Measurements from ENCODE around the gene FRMPD1.

Gene FRMPD1

DNA sequence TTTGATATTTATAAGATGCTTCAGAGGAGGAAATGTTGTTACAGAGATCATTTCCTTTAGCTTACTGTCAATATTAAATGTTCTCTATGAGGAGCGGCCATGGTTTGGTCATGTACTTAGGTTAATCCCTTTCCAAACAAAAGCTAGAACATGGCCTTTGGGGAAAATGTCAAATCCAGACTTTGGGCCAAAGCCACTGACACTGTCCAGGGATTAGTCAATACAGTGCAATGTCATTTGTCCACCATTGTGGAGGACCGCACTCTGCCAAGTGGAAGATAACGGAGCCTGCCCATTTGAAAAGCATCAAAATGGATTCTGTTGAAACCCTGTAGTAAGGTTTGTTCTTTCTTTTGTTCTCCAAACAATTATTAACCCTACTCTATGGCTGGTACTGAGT is 50.1 kb downstream of the FRMPD1 start:
- DNase-seq (ENCODE audit: low read depth), result no peak
- no peak overlapping the region for H3K4me3 ChIP-seq (ENCODE audit: low read depth, low read length)
- in situ Hi-C loops (cut with HindIII; ENCODE audit: low sequenced_read_pairs), result no loop called here
- TF ChIP-seq, protein P1, sequence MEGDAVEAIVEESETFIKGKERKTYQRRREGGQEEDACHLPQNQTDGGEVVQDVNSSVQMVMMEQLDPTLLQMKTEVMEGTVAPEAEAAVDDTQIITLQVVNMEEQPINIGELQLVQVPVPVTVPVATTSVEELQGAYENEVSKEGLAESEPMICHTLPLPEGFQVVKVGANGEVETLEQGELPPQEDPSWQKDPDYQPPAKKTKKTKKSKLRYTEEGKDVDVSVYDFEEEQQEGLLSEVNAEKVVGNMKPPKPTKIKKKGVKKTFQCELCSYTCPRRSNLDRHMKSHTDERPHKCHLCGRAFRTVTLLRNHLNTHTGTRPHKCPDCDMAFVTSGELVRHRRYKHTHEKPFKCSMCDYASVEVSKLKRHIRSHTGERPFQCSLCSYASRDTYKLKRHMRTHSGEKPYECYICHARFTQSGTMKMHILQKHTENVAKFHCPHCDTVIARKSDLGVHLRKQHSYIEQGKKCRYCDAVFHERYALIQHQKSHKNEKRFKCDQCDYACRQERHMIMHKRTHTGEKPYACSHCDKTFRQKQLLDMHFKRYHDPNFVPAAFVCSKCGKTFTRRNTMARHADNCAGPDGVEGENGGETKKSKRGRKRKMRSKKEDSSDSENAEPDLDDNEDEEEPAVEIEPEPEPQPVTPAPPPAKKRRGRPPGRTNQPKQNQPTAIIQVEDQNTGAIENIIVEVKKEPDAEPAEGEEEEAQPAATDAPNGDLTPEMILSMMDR (IDR thresholded peaks at IDR 0.05; ENCODE audit: low read depth, low read length, missing control alignments), result no peak

DNA sequence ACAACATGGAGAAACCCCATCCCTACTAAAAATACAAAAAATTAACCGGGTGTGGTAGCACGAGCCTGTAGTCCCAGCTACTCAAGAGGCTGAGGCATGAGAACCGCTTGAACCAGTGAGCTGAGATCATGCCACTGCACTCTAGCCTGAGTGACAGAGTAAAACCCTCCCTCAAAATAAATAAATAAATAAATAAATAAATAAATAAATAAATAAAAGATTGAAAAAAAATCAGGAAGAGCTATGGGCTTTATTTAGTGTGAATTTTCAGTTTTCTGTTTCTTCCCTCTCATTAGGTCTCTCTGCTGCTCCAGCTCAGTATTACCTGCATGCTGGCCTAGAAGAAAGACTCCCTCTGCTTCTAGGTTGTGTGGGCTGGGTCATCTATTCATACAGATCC is 55.0 kb downstream of the FRMPD1 start:
- in situ Hi-C loops (cut with HindIII; ENCODE audit: low sequenced_read_pairs), result loop anchor here (5.0 kb wide), 1 partner anchor 83 kb away; no protein-coding TSS in a partner anchor
- no peak for DNase-seq (ENCODE audit: low read depth)
- TF ChIP-seq, protein P1 (IDR thresholded peaks at IDR 0.05; ENCODE audit: low read depth, low read length, missing control alignments), result no peak
- H3K4me3 ChIP-seq (ENCODE audit: low read depth, low read length), result no peak overlapping the region

DNA sequence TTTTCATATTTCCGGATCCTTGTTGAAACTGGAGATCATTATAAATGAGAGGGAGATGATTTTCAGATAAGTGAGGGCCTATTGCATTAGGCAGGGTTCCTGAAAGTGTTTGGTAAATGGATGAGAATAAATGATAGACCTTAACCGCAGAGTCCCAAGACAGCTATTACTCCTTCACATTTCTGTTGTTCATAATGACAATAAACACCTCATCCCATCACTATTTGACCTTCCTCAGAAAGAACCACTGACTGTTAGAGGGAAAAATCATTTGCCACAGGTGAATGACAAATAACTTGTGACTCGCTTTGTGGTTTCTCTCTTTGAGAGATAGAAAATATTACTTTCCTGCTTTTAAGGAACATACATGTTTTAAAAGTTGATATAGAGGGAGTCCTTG is 55.5 kb downstream of the FRMPD1 start:
- TF ChIP-seq, protein P1 (IDR thresholded peaks at IDR 0.05; ENCODE audit: low read depth, low read length, missing control alignments), result no peak
- H3K4me3 ChIP-seq (ENCODE audit: low read depth, low read length), result no peak overlapping the region
- in situ Hi-C loops (cut with HindIII; ENCODE audit: low sequenced_read_pairs), result loop anchor here (5.0 kb wide), 1 partner anchor 84 kb away; no protein-coding TSS in a partner anchor
- no peak for DNase-seq (ENCODE audit: low read depth)

DNA sequence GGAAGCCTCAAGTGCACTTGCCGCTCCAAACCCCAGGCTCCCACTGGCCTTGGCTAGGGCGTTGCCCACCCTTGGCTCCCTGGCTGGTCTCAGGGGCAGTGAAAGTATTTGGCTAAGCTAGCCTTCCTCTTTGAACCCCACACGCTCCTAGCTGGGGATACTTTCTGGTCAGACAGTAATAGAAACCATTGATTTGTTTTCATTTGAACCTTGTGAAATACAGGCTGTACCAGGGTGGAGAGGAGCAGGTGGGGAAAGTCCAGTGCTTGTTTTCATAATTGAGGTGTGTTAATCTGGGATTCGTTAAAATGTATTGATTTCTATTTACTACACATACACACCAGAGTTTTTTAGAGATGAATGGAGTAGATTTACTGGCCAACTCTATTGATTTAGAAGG is 57.0 kb downstream of the FRMPD1 start:
- in situ Hi-C loops (cut with HindIII; ENCODE audit: low sequenced_read_pairs), result loop anchor here (5.0 kb wide), 1 partner anchor 85 kb away; no protein-coding TSS in a partner anchor
- no peak overlapping the region for H3K4me3 ChIP-seq (ENCODE audit: low read depth, low read length)
- TF ChIP-seq, protein P1 (IDR thresholded peaks at IDR 0.05; ENCODE audit: low read depth, low read length, missing control alignments), result no peak
- no peak for DNase-seq (ENCODE audit: low read depth)

DNA sequence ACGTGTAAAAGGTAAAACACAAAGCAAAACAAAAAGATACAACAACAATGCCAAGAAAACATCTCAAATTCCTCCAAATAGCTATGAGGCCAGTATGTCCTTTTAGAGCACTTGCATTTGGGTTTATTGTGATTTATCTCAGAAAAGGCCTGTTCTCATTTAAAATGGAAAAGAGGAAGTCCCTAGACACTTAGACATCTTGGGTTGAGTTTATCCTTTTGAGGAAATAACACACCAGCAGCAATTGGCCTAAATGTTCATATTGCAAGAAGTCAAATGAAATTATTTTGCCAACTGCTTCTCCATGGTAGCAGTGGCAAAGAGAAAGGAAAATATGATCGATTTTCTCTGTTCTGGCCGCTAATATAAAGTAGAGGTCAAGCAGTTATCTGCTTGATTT is 59.3 kb downstream of the FRMPD1 start:
- in situ Hi-C loops (cut with HindIII; ENCODE audit: low sequenced_read_pairs), result no loop called here
- TF ChIP-seq, protein P1 (IDR thresholded peaks at IDR 0.05; ENCODE audit: low read depth, low read length, missing control alignments), result no peak
- DNase-seq (ENCODE audit: low read depth), result no peak
- H3K4me3 ChIP-seq (ENCODE audit: low read depth, low read length), result no peak overlapping the region

DNA sequence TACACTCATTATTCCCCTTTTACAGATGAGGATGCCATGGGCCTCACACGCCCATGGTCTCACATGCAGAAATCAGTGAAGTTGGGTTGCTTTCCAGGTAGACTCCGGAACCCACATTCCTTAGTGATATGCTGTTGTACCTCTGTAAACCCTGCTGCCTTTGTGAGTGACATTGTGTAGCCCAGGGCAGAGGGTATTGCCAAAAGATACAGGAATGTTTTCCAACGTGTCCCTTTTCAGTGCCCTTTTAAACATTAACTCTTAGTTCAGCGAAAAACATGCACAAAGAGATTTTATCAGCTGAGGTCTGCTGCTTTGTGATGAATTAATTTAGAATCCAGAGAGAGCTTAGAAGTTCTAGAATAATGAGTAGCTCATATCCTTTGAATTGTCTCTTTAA is 64.5 kb downstream of the FRMPD1 start:
- TF ChIP-seq, protein P1 (IDR thresholded peaks at IDR 0.05; ENCODE audit: low read depth, low read length, missing control alignments), result no peak
- H3K4me3 ChIP-seq (ENCODE audit: low read depth, low read length), result no peak overlapping the region
- in situ Hi-C loops (cut with HindIII; ENCODE audit: low sequenced_read_pairs), result no loop called here
- no peak for DNase-seq (ENCODE audit: low read depth)

Measured in astrocyte of the cerebellum (primary cell).